Limb (tissue), 2 donors: ENCODE data around the gene ZNF521.
A peak's percentile ranks its signal among the peaks of the same experiment; 100 is the strongest.

ENCODE experiments used
- DNase-seq, 2 donors: peaks; one replicate each; pipeline ENCODE4 v3.0.0-alpha.2; 2016; ENCODE audit errors: extremely low spot score in 2 of 2

The ZNF521 gene

GRCh38 chr18:25038261-25038660, 313.7 kb downstream of the ZNF521 start:
- no peak for DNase-seq

- DNase-seq: no peak
Measured at GRCh38 chr18:25033747-25034471, 318.1 kb downstream of the ZNF521 start.

- DNase-seq: peak in 1 of 2 donors; percentile 47
Measured at GRCh38 chr18:25033175-25033574, 318.8 kb downstream of the ZNF521 start.

GRCh38 chr18:25029802-25030201, 322.2 kb downstream of the ZNF521 start:
- no peak for DNase-seq

GRCh38 chr18:25019931-25020330, 332.0 kb downstream of the ZNF521 start:
- DNase-seq: peak in 1 of 2 donors; percentile 13

- DNase-seq: no peak
Measured at GRCh38 chr18:25019086-25019860, 332.7 kb downstream of the ZNF521 start.

- no peak for DNase-seq
Measured at GRCh38 chr18:25016666-25017065, 335.3 kb downstream of the ZNF521 start.

- DNase-seq: no peak
Measured at GRCh38 chr18:25016181-25016580, 335.8 kb downstream of the ZNF521 start.
